GM12872 (cell line): Measurements from ENCODE around the gene ZEB2.

Source experiments
- TF ChIP-seq, protein P1 (sequence below): IDR thresholded peaks from 3 replicates; pipeline ENCODE4 v1.5.1; 2011; ENCODE audit warnings: low read depth, mild to moderate bottlenecking, low read length, moderate library complexity; ENCODE audit not compliant: insufficient read depth

The ZEB2 gene

DNA sequence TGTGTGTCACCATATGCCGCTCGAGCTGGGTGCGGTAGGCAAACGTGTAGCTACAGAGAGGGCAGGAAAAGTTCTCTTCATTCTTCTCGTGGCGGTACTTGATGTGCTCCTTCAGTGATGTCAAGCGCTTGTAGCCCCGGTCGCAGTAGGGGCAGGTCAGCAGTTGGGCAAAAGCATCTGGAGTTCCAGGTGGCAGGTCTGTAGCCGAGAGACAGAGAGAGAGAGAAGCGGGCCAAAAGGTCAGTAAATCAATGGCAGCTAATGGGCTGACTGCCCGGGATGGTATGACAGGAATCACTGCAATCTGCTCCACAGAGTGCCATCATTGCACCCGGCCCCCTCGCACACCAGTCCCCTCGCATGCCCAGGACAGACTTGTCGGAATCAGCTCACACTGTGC lies 116.0 kb downstream of the ZEB2 start:
- TF ChIP-seq, protein P1, sequence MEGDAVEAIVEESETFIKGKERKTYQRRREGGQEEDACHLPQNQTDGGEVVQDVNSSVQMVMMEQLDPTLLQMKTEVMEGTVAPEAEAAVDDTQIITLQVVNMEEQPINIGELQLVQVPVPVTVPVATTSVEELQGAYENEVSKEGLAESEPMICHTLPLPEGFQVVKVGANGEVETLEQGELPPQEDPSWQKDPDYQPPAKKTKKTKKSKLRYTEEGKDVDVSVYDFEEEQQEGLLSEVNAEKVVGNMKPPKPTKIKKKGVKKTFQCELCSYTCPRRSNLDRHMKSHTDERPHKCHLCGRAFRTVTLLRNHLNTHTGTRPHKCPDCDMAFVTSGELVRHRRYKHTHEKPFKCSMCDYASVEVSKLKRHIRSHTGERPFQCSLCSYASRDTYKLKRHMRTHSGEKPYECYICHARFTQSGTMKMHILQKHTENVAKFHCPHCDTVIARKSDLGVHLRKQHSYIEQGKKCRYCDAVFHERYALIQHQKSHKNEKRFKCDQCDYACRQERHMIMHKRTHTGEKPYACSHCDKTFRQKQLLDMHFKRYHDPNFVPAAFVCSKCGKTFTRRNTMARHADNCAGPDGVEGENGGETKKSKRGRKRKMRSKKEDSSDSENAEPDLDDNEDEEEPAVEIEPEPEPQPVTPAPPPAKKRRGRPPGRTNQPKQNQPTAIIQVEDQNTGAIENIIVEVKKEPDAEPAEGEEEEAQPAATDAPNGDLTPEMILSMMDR, result no peak

DNA sequence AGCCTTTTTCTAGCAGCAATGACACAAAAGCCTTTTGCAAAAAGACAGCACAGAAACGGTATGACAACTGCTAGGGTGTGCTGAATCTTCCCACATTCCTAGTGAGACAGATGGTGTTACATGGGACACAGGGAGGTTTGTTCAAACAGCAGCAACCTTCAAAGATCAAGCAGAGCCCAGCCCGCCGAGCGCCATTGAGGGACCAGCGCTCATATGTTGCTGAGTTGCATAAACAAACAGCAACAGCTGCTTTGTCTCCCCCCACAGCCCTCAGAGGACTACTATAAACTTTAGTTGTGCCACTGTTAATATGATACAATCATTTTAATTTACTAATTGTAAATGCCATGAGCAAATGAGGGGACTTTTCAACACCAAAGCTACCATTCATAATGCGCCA lies 117.7 kb downstream of the ZEB2 start:
- TF ChIP-seq, protein P1, result no peak

DNA sequence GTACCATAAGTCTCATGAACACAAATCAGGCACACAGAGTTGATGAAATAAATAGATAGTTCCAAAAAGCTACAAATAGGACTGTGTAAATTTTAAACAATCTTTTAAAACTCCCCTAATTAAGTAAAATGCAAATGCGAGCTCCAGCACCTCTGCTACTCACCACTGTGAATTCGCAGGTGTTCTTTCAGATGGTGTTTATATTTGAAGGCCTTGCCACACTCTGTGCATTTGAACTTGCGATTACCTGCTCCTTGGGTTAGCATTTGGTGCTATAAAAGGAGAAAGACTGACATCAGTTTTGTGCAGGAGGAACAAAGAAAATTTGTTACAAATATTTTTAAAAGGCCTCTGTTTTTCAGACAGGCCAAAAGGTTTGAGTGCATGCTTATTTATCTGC lies 118.9 kb downstream of the ZEB2 start:
- TF ChIP-seq, protein P1, result no peak

DNA sequence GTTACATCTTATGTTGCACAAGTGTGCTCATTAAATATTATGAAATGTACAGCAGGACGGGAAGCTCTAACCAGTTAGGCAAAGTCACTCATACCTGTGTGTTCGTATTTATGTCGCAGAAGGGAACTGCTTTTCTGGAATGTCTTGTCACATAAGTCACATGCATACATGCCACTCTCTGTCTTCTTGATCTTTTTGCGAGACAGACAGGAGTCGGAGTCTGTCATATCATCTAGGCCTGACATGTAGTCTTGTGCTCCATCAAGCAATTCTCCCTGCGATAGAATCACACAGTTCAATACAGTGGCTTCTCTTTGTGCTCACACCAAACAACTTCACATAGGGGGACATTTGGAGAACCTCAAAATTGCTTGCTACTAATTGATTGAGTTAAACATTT lies 123.6 kb downstream of the ZEB2 start:
- TF ChIP-seq, protein P1, result no peak

DNA sequence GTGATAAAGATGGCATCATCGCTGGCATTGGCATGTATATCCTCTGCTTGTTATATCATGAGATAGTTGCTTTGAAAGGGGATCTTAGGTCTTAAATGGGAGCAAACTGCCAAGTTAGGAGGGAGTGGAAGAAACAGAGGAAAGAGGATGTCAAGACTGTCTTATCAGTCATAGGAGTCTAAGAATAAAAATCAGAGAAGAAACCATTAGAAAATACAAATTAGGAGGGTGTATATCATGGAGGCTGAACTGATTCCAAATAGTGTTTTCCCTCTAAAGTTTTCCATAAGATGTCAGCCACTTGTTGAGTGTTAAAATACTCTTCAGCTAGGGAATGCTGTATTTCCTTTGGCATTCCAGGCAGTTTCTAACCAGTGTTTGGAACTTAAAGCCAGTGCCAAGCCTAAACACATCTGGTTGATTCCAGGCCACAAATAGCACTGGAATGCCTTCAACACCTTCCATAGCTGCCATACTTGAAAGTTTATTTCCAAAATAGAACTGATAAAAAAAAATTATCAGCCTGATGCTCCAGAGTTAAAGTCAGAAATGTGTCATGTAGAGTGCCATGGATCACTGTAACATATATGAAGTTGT lies 129.4 kb downstream of the ZEB2 start:
- TF ChIP-seq, protein P1, result no peak

DNA sequence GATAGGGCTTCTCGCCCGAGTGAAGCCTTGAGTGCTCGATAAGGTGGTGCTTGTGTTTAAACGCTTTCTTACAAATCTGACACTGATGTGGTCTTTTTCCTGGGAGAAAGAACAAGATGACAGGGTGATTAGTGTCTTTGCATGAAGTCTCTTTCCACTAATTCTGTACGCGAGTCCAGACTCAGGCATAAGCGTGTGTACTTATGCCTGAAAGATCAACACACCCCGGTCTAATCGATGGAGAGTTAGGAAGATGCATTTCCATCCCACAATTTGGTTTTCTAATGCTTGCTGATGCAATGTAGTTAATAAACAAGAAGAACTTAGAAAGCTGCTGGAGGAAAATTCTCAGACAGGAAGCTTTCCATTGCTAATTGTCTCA lies 130.0 kb downstream of the ZEB2 start:
- TF ChIP-seq, protein P1, result no peak

DNA sequence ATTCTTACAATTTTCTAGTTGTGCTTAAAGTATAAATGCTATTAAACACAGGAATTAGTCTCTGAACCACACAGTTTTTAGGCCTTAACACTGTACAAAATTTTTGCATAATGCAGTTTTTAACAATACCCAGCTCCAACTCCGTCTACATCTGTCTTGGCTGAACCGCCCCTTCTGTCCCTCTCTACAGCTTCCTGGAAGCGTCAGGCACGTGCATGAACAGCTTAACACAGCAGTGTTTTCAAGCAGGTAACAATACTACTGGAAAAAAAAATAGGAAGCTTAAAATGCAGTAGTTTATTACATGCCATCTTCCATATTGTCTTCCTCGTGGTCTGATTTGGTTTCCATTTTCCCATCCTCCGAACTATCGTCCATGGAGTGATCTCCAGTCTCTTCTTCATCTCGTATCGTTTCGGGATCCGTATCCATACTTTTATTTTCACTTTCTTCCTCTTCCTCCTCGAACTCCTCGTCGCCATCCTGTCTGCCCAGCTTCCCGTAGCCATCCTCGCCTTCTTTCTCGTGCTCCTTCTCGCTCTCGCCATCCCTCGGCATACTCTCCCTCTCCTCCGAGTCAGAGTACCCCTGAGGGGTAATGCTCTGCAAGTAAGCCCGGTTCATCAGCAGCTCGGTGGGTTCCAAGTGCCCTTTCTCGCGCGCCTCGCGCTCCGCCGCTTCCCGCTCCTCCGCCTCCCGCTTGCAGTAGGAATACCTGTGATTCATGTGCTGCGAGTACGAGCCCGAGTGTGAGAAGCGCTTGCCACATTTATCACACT lies 130.6 kb downstream of the ZEB2 start:
- TF ChIP-seq, protein P1, result no peak
